ENCODE data around the gene CLDN6.

CLDN6 gene, protein sequence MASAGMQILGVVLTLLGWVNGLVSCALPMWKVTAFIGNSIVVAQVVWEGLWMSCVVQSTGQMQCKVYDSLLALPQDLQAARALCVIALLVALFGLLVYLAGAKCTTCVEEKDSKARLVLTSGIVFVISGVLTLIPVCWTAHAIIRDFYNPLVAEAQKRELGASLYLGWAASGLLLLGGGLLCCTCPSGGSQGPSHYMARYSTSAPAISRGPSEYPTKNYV

DNA sequence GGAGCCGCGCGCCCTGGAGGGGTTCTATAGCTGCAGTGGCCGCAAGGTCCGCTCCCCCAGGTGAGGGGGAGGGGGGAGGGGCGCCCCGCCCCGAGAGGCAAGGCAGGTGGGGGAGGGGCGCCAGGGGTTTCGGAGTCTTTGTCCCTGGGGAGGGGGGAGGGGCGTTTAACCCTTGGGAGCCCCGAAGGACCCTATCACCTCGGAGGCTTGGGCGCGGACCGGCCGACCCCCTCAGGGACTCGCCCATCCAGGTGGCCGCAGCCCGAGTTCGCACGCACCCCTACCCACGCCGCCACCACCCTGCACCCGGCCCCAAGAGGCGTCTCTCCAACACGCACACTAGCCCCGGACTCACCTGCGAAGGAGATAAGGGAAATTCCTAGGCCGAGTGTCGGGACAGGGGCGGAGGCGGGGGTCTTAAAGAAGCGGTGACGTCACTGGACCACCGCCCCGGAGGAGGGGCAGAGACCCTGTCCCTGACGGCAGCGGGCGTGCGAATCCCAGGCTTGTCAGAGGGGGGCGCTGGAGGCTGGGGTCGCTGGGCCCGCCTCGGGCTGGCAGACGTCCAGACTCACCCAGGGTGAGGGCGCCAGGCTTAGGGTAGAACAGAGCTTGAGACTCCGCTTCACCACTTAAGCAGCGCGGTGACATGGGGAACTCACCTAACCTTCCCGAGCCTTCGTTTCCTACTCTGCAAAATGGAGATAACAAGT lies at the start of gene CLDN6:
CLDN6 (minus strand) TSS at position 390 of the 713 bp plus-strand sequence. CDS start 2,162 bp downstream, outside the sequence.
- H3K9ac ChIP-seq = no peak within 1 kb of the TSS
- H3K27me3 ChIP-seq = peaks cover 52% of the 10 kb centered on the region
- no peak for TF ChIP-seq Cebpa-rat (IDR thresholded peaks at IDR 0.05)
- H3K27ac ChIP-seq = no peak within 1 kb of the TSS
- no peak within 1 kb of the TSS for H3K4me3 ChIP-seq
- H3K36me3 ChIP-seq = no peaks in the 10 kb centered on the region
- peaks cover 47% of the 10 kb centered on the region for H3K4me1 ChIP-seq
- H4K20me1 ChIP-seq = peaks cover 29% of the 10 kb centered on the region
- H3K4me2 ChIP-seq = peak within 1 kb of the TSS; percentile 17
- no peaks in the 10 kb centered on the region for H3K9me3 ChIP-seq

- Histone ChIP-seq H3K4me1 (peaks cover 35% of the 10 kb centered on the region), H3K4me3 (no peak overlapping the region), H3K27ac (no peak overlapping the region), H4K20me1 (no peaks in the 10 kb centered on the region), H3K27me3 (no peaks in the 10 kb centered on the region), H3K9me3 (no peaks in the 10 kb centered on the region), H3K9ac (no peak overlapping the region), H3K4me2 (no peak overlapping the region), H3K36me3 (no peaks in the 10 kb centered on the region)
- TF ChIP-seq Cebpa-rat (IDR thresholded peaks at IDR 0.05) = no peak
These were observed 48.4 kb upstream of the CLDN6 start for GRCh38 chr16:3066440-3066748.

- no peaks in the 10 kb centered on the region for H3K36me3 ChIP-seq
- no peak overlapping the region for H3K9ac ChIP-seq
- no peak overlapping the region for H3K4me3 ChIP-seq
- H3K4me1 ChIP-seq = peaks cover 30% of the 10 kb centered on the region
- TF ChIP-seq Cebpa-rat (IDR thresholded peaks at IDR 0.05) = no peak
- no peak overlapping the region for H3K4me2 ChIP-seq
- H3K9me3 ChIP-seq = no peaks in the 10 kb centered on the region
- peak overlapping the region; percentile 2; the same call in 1 of the 2 replicates for H3K27ac ChIP-seq
- no peaks in the 10 kb centered on the region for H3K27me3 ChIP-seq
- no peaks in the 10 kb centered on the region for H4K20me1 ChIP-seq
These were observed 47.9 kb upstream of the CLDN6 start for GRCh38 chr16:3065742-3066439.

GRCh38 chr16:3065069-3065741 lies 47.2 kb upstream of the CLDN6 start, which contains the start of gene IL32:
TSS of gene IL32 (plus strand) at chr16:3065640. CDS start at chr16:3065812, 172 bp downstream.
- Histone ChIP-seq H4K20me1 (no peaks in the 10 kb centered on the region), H3K9me3 (no peaks in the 10 kb centered on the region), H3K27me3 (no peaks in the 10 kb centered on the region), H3K36me3 (no peaks in the 10 kb centered on the region), H3K9ac (no peak within 1 kb of the TSS), H3K27ac (peak within 1 kb of the TSS; percentile 2; the same call in 1 of the 2 replicates), H3K4me3 (no peak within 1 kb of the TSS), H3K4me2 (no peak within 1 kb of the TSS), H3K4me1 (peaks cover 27% of the 10 kb centered on the region)
- no peak for TF ChIP-seq Cebpa-rat (IDR thresholded peaks at IDR 0.05)

- no peaks in the 10 kb centered on the region for H3K9me3 ChIP-seq
- peaks cover 35% of the 10 kb centered on the region for H3K4me1 ChIP-seq
- H3K27me3 ChIP-seq = no peaks in the 10 kb centered on the region
- no peak overlapping the region for H3K27ac ChIP-seq
- H3K4me2 ChIP-seq = no peak overlapping the region
- H3K4me3 ChIP-seq = no peak overlapping the region
- H4K20me1 ChIP-seq = no peaks in the 10 kb centered on the region
- TF ChIP-seq Cebpa-rat (IDR thresholded peaks at IDR 0.05) = no peak
- H3K9ac ChIP-seq = no peak overlapping the region
- H3K36me3 ChIP-seq = no peaks in the 10 kb centered on the region
These were observed 45.8 kb upstream of the CLDN6 start for GRCh38 chr16:3063625-3064386.

DNA sequence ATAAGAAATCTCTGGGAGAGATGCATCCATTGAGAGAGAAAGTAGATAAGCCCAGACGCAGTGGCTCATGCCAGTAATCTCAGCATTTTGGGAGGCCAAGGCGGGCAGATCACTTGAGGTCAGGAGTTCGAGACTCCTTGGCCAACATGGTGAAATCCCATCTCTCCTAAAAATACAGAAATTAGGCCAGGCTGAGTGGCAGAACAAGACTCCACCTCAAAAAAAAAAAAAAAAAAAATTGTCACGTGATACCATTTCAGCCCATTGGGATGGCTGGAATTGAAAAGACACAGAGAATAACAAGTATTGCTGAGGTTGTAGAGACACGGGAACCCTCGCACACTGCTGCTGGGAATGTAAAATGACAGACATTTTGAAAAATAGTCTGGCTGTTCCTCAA lies 44.6 kb upstream of the CLDN6 start:
- Histone ChIP-seq H3K27me3 (no peaks in the 10 kb centered on the region), H3K4me3 (no peak overlapping the region)
- TF ChIP-seq Cebpa-rat (IDR thresholded peaks at IDR 0.05) = no peak

DNA sequence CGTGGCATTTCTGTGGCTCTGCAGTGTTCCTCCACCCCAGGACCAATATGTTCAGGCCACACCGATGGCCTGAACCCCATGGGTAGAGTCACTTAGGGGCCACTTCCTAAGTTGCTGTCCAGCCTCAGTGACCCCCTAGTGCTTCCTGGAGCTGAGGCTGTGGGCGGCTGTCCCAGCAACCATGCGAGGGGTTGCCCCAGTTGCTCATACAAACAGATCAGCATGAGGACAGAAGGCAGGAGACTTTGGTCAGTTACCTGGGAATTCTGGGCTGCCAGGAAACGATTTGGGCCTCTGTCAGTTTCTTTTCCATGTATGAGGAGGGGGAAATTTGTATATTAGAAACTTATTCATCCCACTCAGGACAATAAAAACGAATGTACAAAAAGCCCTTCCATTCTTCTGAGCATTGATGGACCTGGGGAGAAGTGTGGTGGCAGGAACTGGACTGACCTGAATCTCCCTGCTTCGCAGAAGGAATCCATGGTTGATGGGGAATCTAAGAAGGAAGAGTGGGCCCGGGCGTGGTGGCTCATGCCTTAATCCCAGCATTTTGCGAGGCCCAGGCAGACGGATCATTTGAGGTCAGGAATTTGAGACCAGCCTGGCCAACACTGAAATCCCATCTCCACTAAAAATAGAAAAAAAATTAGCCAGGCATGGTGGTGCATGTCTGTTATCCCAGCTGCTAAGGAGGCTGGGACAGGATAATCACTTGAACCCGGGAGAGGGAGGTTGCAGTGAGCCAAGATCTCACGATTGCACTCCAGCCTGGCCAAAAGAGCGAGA lies 42.5 kb upstream of the CLDN6 start:
- Histone ChIP-seq H3K9ac (no peak overlapping the region), H3K27ac (no peak overlapping the region), H3K4me2 (peak overlapping the region; percentile 99; the same call in 1 of the 2 replicates), H4K20me1 (peaks cover 19% of the 10 kb centered on the region; the same call in 1 of the 2 replicates), H3K9me3 (no peaks in the 10 kb centered on the region), H3K4me3 (no peak overlapping the region), H3K27me3 (no peaks in the 10 kb centered on the region), H3K36me3 (peaks cover 3% of the 10 kb centered on the region; the same call in 1 of the 2 replicates), H3K4me1 (peaks cover 49% of the 10 kb centered on the region)
- no peak for TF ChIP-seq Cebpa-rat (IDR thresholded peaks at IDR 0.05)

More for the DNA sequence above, 44.6 kb upstream of the CLDN6 start:
- H3K27ac ChIP-seq = no peak overlapping the region
- no peak overlapping the region for H3K9ac ChIP-seq
- H3K4me1 ChIP-seq = peaks cover 35% of the 10 kb centered on the region
- peaks cover 9% of the 10 kb centered on the region; the same call in 1 of the 2 replicates for H4K20me1 ChIP-seq
- no peaks in the 10 kb centered on the region for H3K36me3 ChIP-seq
- H3K4me2 ChIP-seq = no peak overlapping the region
- H3K9me3 ChIP-seq = no peaks in the 10 kb centered on the region

DNA sequence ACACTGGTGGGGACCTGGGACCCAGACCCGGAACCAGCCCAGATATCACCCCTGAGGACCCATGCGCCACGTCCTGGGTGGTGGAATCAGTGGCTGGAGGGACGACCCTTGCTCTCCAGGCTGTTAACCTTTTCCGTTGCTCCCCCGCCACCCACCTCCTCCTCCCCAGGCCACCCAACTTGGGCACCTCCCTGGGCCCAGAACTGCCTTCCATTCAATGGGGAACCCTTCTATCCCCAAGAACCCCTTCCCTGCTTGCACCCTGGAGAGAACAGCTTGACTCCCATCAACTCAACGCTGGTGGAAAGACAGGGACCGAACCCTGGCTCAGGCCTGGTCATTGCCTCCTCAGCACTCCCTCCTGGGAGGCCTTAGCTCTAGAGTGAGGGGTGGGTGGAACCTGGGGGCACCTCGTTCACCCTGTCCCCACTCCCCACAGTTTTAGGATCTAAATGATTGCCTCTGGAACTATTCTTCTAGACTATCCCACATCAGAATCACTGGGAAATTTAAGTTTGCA lies 41.8 kb upstream of the CLDN6 start:
- peak overlapping the region; percentile 87 for H3K4me3 ChIP-seq
- H3K9me3 ChIP-seq = no peaks in the 10 kb centered on the region
- TF ChIP-seq Cebpa-rat (IDR thresholded peaks at IDR 0.05) = no peak
- peak overlapping the region; percentile 99 for H3K4me2 ChIP-seq
- no peaks in the 10 kb centered on the region for H3K27me3 ChIP-seq
- peak overlapping the region; percentile 94 for H3K9ac ChIP-seq
- peaks cover 3% of the 10 kb centered on the region; the same call in 1 of the 2 replicates for H3K36me3 ChIP-seq
- H3K27ac ChIP-seq = peak overlapping the region; percentile 94
- peaks cover 49% of the 10 kb centered on the region for H3K4me1 ChIP-seq
- peaks cover 20% of the 10 kb centered on the region; the same call in 1 of the 2 replicates for H4K20me1 ChIP-seq

Measured in BLaER1 (cell line).